Left renal cortex interstitium (tissue), 4 donors: ENCODE data around the gene MAD2L1BP. TPM values are rescaled to one million over a fixed set of nuclear protein-coding genes. Genes with fewer than 3 reads are reported as not detected.

Source experiments
- DNase-seq, 4 donors: peaks; one replicate each; pipeline ENCODE4 v3.0.0-alpha.2; 2013; ENCODE audit warnings: low read depth in 4 of 4, low spot score in 2 of 4, missing footprints in 1 of 4
- polyA plus RNA-seq, 4 donors: library from polyadenylated mRNA; unstranded; fragments of 120-200 nt; gene quantifications; one replicate each; pipeline ENCODE4 v1.2.1, GENCODE V29; 2013; ENCODE audit not compliant: insufficient read length in 4 of 4

The MAD2L1BP gene
- polyA plus RNA-seq, 4 donors, result 21.7 to 30.4 (median 27.6) TPM

DNA sequence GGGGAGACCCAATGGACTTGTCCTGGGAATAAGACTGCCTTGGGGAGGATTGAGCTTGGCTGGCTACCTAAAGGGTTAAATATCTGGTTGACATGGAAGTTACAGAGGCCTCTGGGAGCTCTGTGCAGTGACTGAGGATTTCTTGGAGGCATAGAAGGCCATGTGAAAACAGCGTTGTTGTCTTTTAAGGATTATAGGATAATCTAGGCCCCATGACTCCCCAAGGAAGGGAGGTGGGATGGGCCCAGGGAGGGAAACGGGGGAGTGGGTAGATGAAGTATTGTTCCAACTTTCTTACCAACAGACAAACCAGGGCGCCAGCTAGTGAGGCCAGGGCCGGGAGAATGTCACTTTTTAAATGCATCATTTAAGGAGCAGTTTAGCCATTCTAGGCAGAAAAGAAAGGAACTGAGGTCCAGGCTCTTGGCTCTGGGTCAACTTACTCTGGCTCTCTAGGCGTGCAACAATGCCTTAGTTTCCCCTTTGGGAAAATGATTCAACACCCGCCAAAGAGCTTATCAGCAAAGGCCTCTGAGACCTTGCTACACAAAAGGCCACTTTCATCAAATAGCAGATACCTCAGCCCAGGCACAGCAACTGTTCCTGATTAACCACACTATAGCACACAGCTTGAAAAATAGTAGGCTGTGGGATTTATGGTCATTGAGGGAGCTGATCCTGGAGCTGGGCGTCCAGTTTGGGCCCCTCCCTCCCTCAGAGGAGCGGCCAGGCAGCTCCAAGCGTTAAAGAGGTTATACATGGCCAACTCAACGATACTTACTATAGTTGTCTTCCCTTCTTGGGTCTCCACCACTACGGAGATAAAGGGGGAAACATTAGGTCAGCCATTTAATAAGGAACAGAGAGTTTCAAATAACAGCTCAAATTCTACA lies 44.9 kb downstream of the MAD2L1BP start:
- no peak for DNase-seq

DNA sequence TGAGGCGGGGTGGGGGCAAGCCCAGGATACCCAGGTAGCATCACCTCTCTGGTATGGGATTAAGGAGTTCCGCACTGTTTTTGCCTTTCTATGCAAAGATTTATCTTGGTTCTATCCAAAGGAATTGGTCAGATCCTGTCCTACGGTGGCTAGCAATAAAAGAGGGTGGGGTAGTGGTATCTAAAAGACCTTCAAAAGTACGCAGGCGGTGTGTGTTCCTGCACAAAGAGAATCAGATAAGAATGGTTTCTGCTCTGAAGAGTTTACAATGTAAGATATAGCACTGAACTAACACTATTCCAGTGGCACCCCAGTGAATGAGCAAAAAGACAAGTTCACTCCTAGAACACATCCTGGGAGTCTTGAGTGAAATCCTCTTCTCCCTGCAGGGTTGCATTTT lies 45.7 kb downstream of the MAD2L1BP start:
- no peak for DNase-seq

DNA sequence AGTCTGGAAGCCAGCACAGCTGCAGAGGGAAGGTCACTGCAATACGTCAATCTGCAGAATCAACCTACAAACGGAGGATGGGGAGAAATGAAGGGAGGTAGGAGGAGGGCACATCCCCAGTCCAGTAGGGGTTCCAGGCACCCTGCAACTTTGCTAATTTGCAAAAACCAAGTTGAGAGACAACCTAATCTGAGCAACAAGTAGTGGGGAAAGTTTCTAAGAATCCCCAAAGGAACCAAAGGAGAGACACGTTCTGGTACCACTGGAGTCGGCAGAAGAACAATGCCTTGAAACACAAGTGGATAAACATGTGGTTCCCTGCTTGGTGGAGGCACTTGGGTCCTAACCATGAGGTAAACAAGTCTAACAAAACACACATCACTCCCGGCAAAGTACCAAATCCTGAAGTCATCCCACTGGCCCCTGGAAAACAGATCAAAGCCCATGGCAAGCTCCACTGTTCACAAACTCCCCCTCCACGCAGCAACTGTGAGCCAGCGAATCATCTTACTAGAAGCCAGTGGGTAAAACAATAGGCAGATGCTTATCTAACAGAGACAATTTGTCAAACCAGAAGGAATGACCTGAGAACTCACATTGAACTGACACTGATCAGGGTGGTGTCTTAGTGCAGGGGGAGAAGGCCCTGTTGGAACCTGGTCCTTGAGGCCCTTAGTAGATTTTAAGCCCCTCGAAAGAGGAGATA lies 47.2 kb downstream of the MAD2L1BP start:
- DNase-seq, result no peak

DNA sequence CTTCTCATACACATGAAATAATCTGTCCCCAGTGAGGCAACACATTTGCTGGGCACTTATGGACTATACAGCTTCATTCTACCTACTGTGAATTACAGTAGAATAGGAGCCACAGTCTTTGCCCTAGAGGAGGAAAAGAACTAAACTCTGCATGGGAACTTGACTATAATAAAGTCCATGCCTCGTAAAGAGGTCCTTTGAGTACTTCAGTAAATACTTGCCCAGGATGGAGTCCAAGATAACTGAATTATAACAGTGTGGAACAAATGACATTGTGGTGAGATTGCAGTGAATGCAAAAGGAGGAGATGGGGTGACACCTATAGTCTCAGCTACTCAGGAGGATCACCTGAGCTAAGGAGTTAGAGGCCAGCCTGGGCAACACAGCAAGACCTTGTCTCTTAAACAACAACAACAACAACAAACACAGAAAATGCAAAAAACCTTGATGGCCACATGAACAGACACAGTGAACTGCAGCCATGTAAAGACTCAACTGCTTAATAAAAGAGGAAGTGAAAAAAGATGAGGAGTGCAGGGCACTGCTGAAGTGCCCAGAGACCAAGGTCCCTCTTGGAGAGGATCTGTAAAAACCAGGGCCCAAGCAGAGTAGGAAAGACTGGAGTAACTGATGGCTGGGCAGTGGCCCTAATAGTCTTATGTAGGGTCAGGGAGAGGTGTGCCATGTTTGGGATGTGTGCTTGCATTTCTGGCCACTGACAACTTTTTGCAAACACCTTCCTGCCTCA lies 48.2 kb downstream of the MAD2L1BP start:
- no peak for DNase-seq

DNA sequence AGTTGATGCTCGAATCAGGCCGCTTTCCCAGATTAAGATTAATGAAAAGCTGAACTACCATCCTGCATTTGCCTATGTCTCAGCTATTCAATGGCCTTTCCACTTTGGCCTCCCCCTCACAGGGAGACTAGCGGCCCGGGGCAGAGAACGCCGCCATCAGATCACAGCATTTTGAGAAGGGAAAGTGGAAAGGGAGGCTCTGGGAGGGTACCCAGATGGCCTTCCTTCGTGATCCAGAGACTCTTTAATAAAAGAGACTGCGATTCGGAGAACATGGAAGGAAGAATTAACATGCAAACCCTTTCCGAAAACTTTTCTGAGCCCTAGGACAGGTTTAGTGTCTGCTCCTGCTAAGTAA lies 51.4 kb downstream of the MAD2L1BP start:
- no peak for DNase-seq

DNA sequence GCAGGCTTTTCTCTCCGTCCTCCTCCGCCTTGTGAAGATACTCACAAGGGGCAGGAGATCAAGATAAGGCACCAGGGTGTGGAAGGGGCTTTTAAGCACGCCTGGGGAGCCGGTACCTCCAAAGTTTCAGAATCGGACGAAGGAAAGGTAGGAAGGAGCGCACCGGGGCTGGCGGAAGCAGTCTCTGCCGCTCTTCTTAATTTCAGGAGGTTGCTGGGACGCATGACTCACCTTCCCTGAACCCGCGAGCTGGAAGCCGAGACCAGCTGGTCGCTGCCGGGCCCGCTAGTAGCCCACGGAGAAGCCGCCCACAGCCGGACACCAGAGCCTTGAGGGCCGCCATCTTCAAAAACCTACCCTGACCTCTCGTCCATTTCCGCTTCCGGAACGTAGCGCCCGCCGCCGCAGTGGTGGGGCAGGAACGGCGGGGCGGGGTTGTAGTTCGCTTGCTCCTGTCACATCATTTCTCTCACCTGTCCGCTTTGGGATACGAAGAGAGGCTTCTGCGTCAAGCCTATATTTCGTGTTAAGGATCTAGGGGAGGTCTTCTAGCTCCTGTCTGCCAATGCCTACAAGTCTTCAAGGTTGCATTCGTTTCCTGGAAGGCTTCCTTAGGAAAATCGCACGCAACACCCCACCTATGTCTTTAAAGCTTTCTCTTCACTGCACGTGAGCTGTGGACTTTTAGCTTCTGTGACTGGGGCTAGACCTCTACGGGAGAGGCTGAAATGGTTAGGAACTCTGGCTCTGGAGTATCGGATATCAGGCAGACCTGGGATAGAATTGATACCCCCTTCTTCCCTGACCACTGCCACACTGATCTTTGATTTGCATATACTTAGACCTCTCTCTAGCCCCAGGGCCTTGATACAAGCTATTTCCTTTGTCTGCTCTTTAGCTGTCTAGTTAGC lies 52.1 kb downstream of the MAD2L1BP start, which contains the start of gene MRPS18A:
TSS of gene MRPS18A (minus strand) at position 355 of the 911 bp plus-strand sequence. CDS start at position 343, 12 bp downstream.
- no peak for DNase-seq

DNA sequence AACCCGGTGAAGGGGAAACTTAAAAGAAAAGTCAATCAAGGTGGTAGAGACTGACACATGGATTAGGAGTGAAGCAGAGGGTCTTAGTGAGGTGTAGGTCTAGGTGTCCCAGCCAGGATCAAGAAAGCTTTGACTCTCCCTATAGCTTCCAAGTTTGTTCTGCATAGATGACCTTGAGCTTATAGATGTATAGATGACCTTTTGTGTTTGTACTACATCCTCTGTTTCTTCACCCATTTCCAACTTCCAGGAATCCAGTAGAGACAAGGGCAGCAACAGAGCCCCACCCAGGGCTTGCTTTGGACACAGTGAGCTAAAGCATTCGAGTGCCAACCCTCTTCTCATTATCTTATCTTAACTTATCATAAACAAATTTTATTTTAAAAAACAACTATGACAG lies 53.8 kb downstream of the MAD2L1BP start:
- no peak for DNase-seq

Other genes starting within 250 kb of the MAD2L1BP start
- gene ABCC10, start 208.3 kb upstream of the MAD2L1BP start, polyA plus RNA-seq, result 10 to 100 TPM; 17.4 to 34.1 (median 23.8) TPM
- 1 to 10 TPM in 3 of 4 donors, under 1 TPM in 1; 0.93 to 1.9 (median 1.3) TPM for gene DLK2, start 180.3 kb upstream of the MAD2L1BP start, polyA plus RNA-seq
- 10 to 100 TPM; 24.6 to 50.2 (median 36.8) TPM for gene TJAP1, start 158.3 kb upstream of the MAD2L1BP start, polyA plus RNA-seq
- 1 to 10 TPM in 3 of 4 donors, under 1 TPM in 1; 0.95 to 1.8 (median 1.4) TPM for gene LRRC73, start 125.5 kb upstream of the MAD2L1BP start, polyA plus RNA-seq
- 100 to 1,000 TPM; 136 to 156 (median 146) TPM for gene YIPF3, start 118.9 kb upstream of the MAD2L1BP start, polyA plus RNA-seq
- gene POLR1C, start 118.8 kb upstream of the MAD2L1BP start, polyA plus RNA-seq, result 10 to 100 TPM; 33.9 to 43.6 (median 39.4) TPM
- 10 to 100 TPM; 39.8 to 58.0 (median 46.0) TPM for gene XPO5, start 59.8 kb upstream of the MAD2L1BP start, polyA plus RNA-seq
- 10 to 100 TPM; 16.8 to 25.0 (median 23.3) TPM for gene POLH, start 59.7 kb upstream of the MAD2L1BP start, polyA plus RNA-seq
- gene GTPBP2, start 6.6 kb upstream of the MAD2L1BP start, polyA plus RNA-seq, result 10 to 100 TPM; 42.1 to 68.1 (median 55.2) TPM
- 1 to 10 TPM; 1.3 to 1.5 (median 1.4) TPM for gene RSPH9, start 9.2 kb downstream of the MAD2L1BP start, polyA plus RNA-seq
- 10 to 100 TPM; 40.5 to 62.0 (median 49.1) TPM for gene MRPS18A, start 52.0 kb downstream of the MAD2L1BP start, polyA plus RNA-seq
- 100 to 1,000 TPM; 222 to 402 (median 302) TPM for gene VEGFA, start 134.4 kb downstream of the MAD2L1BP start, polyA plus RNA-seq